IMR-90 (cell line): ENCODE measurements around the gene ZNF385B. TPM values are rescaled to one million over a fixed set of nuclear protein-coding genes. Genes with fewer than 3 reads are reported as not detected.

Experiments
- ATAC-seq: fragments of 200-7000 bp; cut with Tn5 transposase; 2 replicates; pipeline ENCODE4 v1.9.1; 2020; ENCODE audit warnings: low read depth, mild to moderate bottlenecking, moderate library complexity
- BruUV-seq: library from RNA; stranded (reverse); fragments of 400-500 nt; replicated peaks from 2 replicates; lab custom pipeline; 2021; lab: Mats Ljungman, UMichigan
- CTCF ChIA-PET: fragments of 300-600 bp; formaldehyde crosslinking; extraction: SDS; loops from one replicate; lab custom pipeline; 2021; ENCODE audit warnings: antibody characterized with exemption; lab: Yijun Ruan, JAX
- POLR2A ChIA-PET: fragments of 300-600 bp; sonication (Branson Sonifier 250); formaldehyde crosslinking; loops from one replicate; lab custom pipeline; 2022; ENCODE audit warnings: antibody characterized with exemption; ENCODE audit not compliant: unreplicated experiment; lab: Charles Lee
- DNase-seq: peaks from one replicate; pipeline ENCODE4 v3.0.0; 2013
- H2AFZ ChIP-seq: replicated peaks from 2 replicates; pipeline ENCODE3; 2013; ENCODE audit warnings: low read length, mild to moderate bottlenecking; ENCODE audit not compliant: poor library complexity
- H2AK5ac ChIP-seq: 2 replicates; pipeline ENCODE4 v1.6.1; 2013; ENCODE audit warnings: low read depth, low read length, inconsistent platforms
- H2AK9ac ChIP-seq: replicated peaks from 2 replicates; pipeline ENCODE3; 2013; ENCODE audit warnings: mild to moderate bottlenecking, low read depth, low read length, moderate library complexity; ENCODE audit not compliant: poor library complexity
- H2BK120ac ChIP-seq: 2 replicates; pipeline ENCODE4 v1.6.1; 2013; ENCODE audit warnings: low read depth, low read length, inconsistent platforms
- H2BK15ac ChIP-seq: 3 replicates; pipeline ENCODE4 v1.6.1; 2013; ENCODE audit warnings: low read depth, low read length, inconsistent platforms
- H2BK20ac ChIP-seq: 2 replicates; pipeline ENCODE4 v1.6.1; 2013; ENCODE audit warnings: low read depth, mild to moderate bottlenecking, inconsistent platforms, low read length, moderate library complexity
- H2BK5ac ChIP-seq: 2 replicates; pipeline ENCODE4 v1.6.1; 2013; ENCODE audit warnings: mild to moderate bottlenecking, low read depth, low read length, inconsistent platforms; ENCODE audit not compliant: poor library complexity, severe bottlenecking
- H3K14ac ChIP-seq: replicated peaks from 2 replicates; pipeline ENCODE4 v1.6.1; 2013; ENCODE audit warnings: low read depth, low read length, inconsistent platforms
- H3K18ac ChIP-seq: 2 replicates; pipeline ENCODE4 v1.6.1; 2013; ENCODE audit warnings: low read depth, low read length, control low read depth
- H3K23ac ChIP-seq: 2 replicates; pipeline ENCODE4 v1.6.1; 2013; ENCODE audit warnings: low read depth, low read length, inconsistent platforms
- H3K27ac ChIP-seq: 2 replicates; pipeline ENCODE4 v1.5.1; 2013; ENCODE audit warnings: mild to moderate bottlenecking, control low read depth, low read length; ENCODE audit not compliant: insufficient read depth
- H3K27me3 ChIP-seq: 2 replicates; pipeline ENCODE4 v1.6.1; 2013; ENCODE audit warnings: low read length; ENCODE audit not compliant: control insufficient read depth, insufficient read depth
- H3K36me3 ChIP-seq: 2 replicates; pipeline ENCODE4 v1.6.1; 2013; ENCODE audit warnings: low read length, mixed read lengths; ENCODE audit not compliant: control insufficient read depth, insufficient read depth
- H3K4ac ChIP-seq: 2 replicates; pipeline ENCODE4 v1.6.1; 2013; ENCODE audit warnings: low read depth, low read length, inconsistent platforms
- H3K4me1 ChIP-seq: 2 replicates; pipeline ENCODE4 v1.6.1; 2013; ENCODE audit warnings: low read length, mixed read lengths; ENCODE audit not compliant: control insufficient read depth, insufficient read depth
- H3K4me2 ChIP-seq: 2 replicates; pipeline ENCODE4 v1.6.1; 2013; ENCODE audit warnings: low read depth, mild to moderate bottlenecking, control low read depth, low read length, moderate library complexity
- H3K4me3 ChIP-seq: 2 replicates; pipeline ENCODE4 v1.5.1; 2013; ENCODE audit warnings: low read depth, mild to moderate bottlenecking, control low read depth, low read length, moderate library complexity; ENCODE audit not compliant: insufficient read depth
- H3K56ac ChIP-seq: 2 replicates; pipeline ENCODE4 v1.6.1; 2013; ENCODE audit warnings: low read length, inconsistent platforms; ENCODE audit not compliant: insufficient read depth; ENCODE audit errors: extremely low read depth
- H3K79me1 ChIP-seq, 2 experiments: 2 replicates each; pipeline ENCODE4 v1.6.1; 2013; ENCODE audit warnings: low read length in 2 of 2, inconsistent platforms in 1 of 2, low read depth in 1 of 2
- H3K9ac ChIP-seq: 2 replicates; pipeline ENCODE4 v1.6.1; 2013; ENCODE audit warnings: low read depth, low read length, control low read depth
- H3K9me1 ChIP-seq: 2 replicates; pipeline ENCODE4 v1.6.1; 2013; ENCODE audit warnings: low read length, inconsistent platforms; ENCODE audit not compliant: insufficient read depth
- H3K9me3 ChIP-seq: 2 replicates; pipeline ENCODE4 v1.6.1; 2013; ENCODE audit warnings: low read length; ENCODE audit not compliant: control insufficient read depth, insufficient read depth
- H4K20me1 ChIP-seq: 2 replicates; pipeline ENCODE4 v1.6.1; 2013; ENCODE audit warnings: low read length, inconsistent platforms; ENCODE audit not compliant: insufficient read depth
- H4K5ac ChIP-seq: 2 replicates; pipeline ENCODE4 v1.6.1; 2013; ENCODE audit warnings: mild to moderate bottlenecking, low read depth, low read length, control low read depth
- H4K8ac ChIP-seq, 2 experiments: 2 replicates each; pipeline ENCODE4 v1.6.1; 2013; ENCODE audit warnings: low read depth in 2 of 2, low read length in 2 of 2, control low read depth in 1 of 2, inconsistent platforms in 1 of 2
- H4K91ac ChIP-seq: 2 replicates; pipeline ENCODE4 v1.6.1; 2013; ENCODE audit warnings: low read depth, low read length, inconsistent platforms; ENCODE audit not compliant: insufficient read depth
- BHLHE40 ChIP-seq: fragments of 150-350 bp; IDR thresholded peaks from 2 replicates; pipeline ENCODE4 v1.6.1; 2016; ENCODE audit warnings: mild to moderate bottlenecking, low read depth, low read length
- CEBPB ChIP-seq: IDR thresholded peaks from 2 replicates; pipeline ENCODE4 v1.6.1; 2012; ENCODE audit warnings: low read depth, low read length, improper control_type of control experiment
- CHD1 ChIP-seq: IDR thresholded peaks from 2 replicates; pipeline ENCODE4 v1.6.1; 2012; ENCODE audit warnings: low read depth, low read length, improper control_type of control experiment
- CTCF ChIP-seq: conservative IDR thresholded peaks from 2 replicates; pipeline ENCODE4 v1.5.1; 2012; ENCODE audit warnings: mild to moderate bottlenecking, low read depth, low read length, improper control_type of control experiment
- FOS ChIP-seq: fragments of 150-350 bp; IDR thresholded peaks from 2 replicates; pipeline ENCODE4 v1.6.1; 2016; ENCODE audit warnings: low read depth, low read length
- MAFK ChIP-seq: IDR thresholded peaks from 2 replicates; pipeline ENCODE4 v1.6.1; 2012; ENCODE audit warnings: low read depth, low read length, improper control_type of control experiment
- MAZ ChIP-seq: IDR thresholded peaks from 2 replicates; pipeline ENCODE4 v1.6.1; 2012; ENCODE audit warnings: low read depth, mild to moderate bottlenecking, low read length, improper control_type of control experiment, moderate library complexity, borderline replicate concordance
- MXI1 ChIP-seq: IDR thresholded peaks from 2 replicates; pipeline ENCODE4 v1.6.1; 2012; ENCODE audit warnings: low read depth, mild to moderate bottlenecking, low read length, moderate library complexity, borderline replicate concordance
- NFE2L2 ChIP-seq: fragments of 150-350 bp; IDR thresholded peaks from 2 replicates; pipeline ENCODE4 v1.6.1; 2016; ENCODE audit warnings: low read depth, mild to moderate bottlenecking, low read length
- POLR2A ChIP-seq: IDR thresholded peaks from 2 replicates; pipeline ENCODE4 v1.6.1; 2012; ENCODE audit warnings: mild to moderate bottlenecking, low read depth, low read length
- RAD21 ChIP-seq: IDR thresholded peaks from 2 replicates; pipeline ENCODE4 v1.6.1; 2012; ENCODE audit warnings: low read length, improper control_type of control experiment
- RCOR1 ChIP-seq: IDR thresholded peaks from 2 replicates; pipeline ENCODE4 v1.6.1; 2012; ENCODE audit warnings: mild to moderate bottlenecking, low read length, improper control_type of control experiment; ENCODE audit not compliant: insufficient replicate concordance
- RFX5 ChIP-seq: IDR thresholded peaks from 2 replicates; pipeline ENCODE4 v1.8.0; 2012; ENCODE audit warnings: low read depth, mild to moderate bottlenecking, low read length, moderate library complexity
- SMC3 ChIP-seq: fragments of 150-350 bp; IDR thresholded peaks from 2 replicates; pipeline ENCODE4 v1.6.1; 2016; ENCODE audit warnings: low read depth, mild to moderate bottlenecking, antibody characterized with exemption, low read length, moderate library complexity
- WGBS, 2 experiments: methylation state at CpG; one replicate each; pipeline versions ENCODE4 v1.1.5 to v1.1.7; 2013; ENCODE audit warnings: missing lambda C conversion rate in 2 of 2; ENCODE audit not compliant: insufficient read length in 1 of 2; ENCODE audit errors: extremely low coverage in 2 of 2; 5-methylcytosine and 5-hydroxymethylcytosine counted together
- dilution Hi-C: fragments of 300-500 bp; cut with HindIII; formaldehyde crosslinking; loops from one replicate; pipeline ENCODE4 v1.14.3; 2018; ENCODE audit warnings: low sequenced_read_pairs; ENCODE audit not compliant: unreplicated experiment
- in situ Hi-C: fragments of 300-500 bp; cut with MboI; formaldehyde crosslinking; loops from 3 replicates; pipeline ENCODE4 v1.14.3; 2019; ENCODE audit warnings: low sequenced_read_pairs, inconsistent platforms, mixed read lengths
- intact Hi-C: fragments of 100-400 bp; cut with micrococcal nuclease; formaldehyde crosslinking; loops from 2 replicates; pipeline ENCODE4 v1.10.0; 2022
- polyA plus RNA-seq, 3 experiments: library from polyadenylated mRNA; depleted of rRNA; stranded (reverse); fragments of >200 nt; gene quantifications; 2 replicates each; pipeline ENCODE4 v1.2.3, GENCODE V29; 2012; ENCODE audit warnings: low replicate concordance in 1 of 3
- total RNA-seq: library from RNA; depleted of rRNA; stranded (reverse); fragments of >200 nt; gene quantifications from 2 replicates; pipeline ENCODE4 v1.2.3, GENCODE V29; 2012
- TF ChIP-seq, protein P1 (sequence below): fragments of 150-350 bp; IDR thresholded peaks from 2 replicates; pipeline ENCODE4 v1.6.1; 2017; ENCODE audit warnings: mild to moderate bottlenecking, antibody characterized with exemption, low read length, low read depth
- TF ChIP-seq, protein P2 (sequence below): fragments of 150-350 bp; IDR thresholded peaks from 2 replicates; pipeline ENCODE4 v1.6.1; 2016; ENCODE audit warnings: low read depth, mild to moderate bottlenecking, low read length, moderate library complexity, borderline replicate concordance

Gene ZNF385B
- total and polyA plus RNA-seq, 2 of the 4 experiments (the other 2 are of a cell fraction) = not detected

GRCh38 chr2:179746981-179747380, 114.4 kb downstream of the ZNF385B start:
- no peak overlapping the region for H3K4me3 ChIP-seq
- no peak overlapping the region for H3K23ac ChIP-seq
- no peak overlapping the region for H3K9ac ChIP-seq
- no peak overlapping the region for H4K91ac ChIP-seq
- H3K27ac ChIP-seq = no peak overlapping the region
- peak; percentile 7 for DNase-seq
- no peak overlapping the region for H2AK5ac ChIP-seq
- H3K9me1 ChIP-seq = no peaks in the 10 kb centered on the region
- POLR2A ChIA-PET = no interaction called here
- peaks cover 2% of the 10 kb centered on the region for H3K4me1 ChIP-seq
- H2BK5ac ChIP-seq = no peak overlapping the region
- H3K79me1 ChIP-seq = no peaks in the 10 kb centered on the region
- no peak overlapping the region for H2BK20ac ChIP-seq
- no peak overlapping the region for H3K14ac ChIP-seq
- no peak for ATAC-seq
- no peaks in the 10 kb centered on the region for H4K20me1 ChIP-seq
- no peak overlapping the region for H3K4ac ChIP-seq
- no CpG with 5 or more reads among the region's 5 CpGs for WGBS, 2 experiments
- H4K5ac ChIP-seq = no peak overlapping the region
- in situ Hi-C loops = no loop called here
- H2BK120ac ChIP-seq = no peak overlapping the region
- H2BK15ac ChIP-seq = no peak overlapping the region
- H3K18ac ChIP-seq = peak overlapping the region; percentile 44; the same call in 1 of the 2 replicates
- no peaks in the 10 kb centered on the region for H3K9me3 ChIP-seq
- TF ChIP-seq, protein P1, sequence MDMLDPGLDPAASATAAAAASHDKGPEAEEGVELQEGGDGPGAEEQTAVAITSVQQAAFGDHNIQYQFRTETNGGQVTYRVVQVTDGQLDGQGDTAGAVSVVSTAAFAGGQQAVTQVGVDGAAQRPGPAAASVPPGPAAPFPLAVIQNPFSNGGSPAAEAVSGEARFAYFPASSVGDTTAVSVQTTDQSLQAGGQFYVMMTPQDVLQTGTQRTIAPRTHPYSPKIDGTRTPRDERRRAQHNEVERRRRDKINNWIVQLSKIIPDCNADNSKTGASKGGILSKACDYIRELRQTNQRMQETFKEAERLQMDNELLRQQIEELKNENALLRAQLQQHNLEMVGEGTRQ = no peak
- no peak for TF ChIP-seq MXI1
- TF ChIP-seq CEBPB = no peak
- TF ChIP-seq RCOR1 = no peak
- TF ChIP-seq POLR2A = no peak
- TF ChIP-seq NFE2L2 = no peak
- TF ChIP-seq FOS = no peak
- no peak for TF ChIP-seq BHLHE40
- no peak for TF ChIP-seq RAD21
- TF ChIP-seq, protein P2, sequence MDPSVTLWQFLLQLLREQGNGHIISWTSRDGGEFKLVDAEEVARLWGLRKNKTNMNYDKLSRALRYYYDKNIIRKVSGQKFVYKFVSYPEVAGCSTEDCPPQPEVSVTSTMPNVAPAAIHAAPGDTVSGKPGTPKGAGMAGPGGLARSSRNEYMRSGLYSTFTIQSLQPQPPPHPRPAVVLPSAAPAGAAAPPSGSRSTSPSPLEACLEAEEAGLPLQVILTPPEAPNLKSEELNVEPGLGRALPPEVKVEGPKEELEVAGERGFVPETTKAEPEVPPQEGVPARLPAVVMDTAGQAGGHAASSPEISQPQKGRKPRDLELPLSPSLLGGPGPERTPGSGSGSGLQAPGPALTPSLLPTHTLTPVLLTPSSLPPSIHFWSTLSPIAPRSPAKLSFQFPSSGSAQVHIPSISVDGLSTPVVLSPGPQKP = no peak
- no peak for TF ChIP-seq SMC3
- no peak for TF ChIP-seq MAFK
- no peak for TF ChIP-seq MAZ
- TF ChIP-seq CHD1 = no peak
- TF ChIP-seq RFX5 = no peak
- no peak for TF ChIP-seq CTCF
- BruUV-seq = no TSS peak
- no peaks in the 10 kb centered on the region for H3K27me3 ChIP-seq
- no peak overlapping the region for H3K4me2 ChIP-seq
- H4K8ac ChIP-seq = no peak overlapping the region
- H2AFZ ChIP-seq = no peak overlapping the region
- CTCF ChIA-PET = no interaction called here
- H3K36me3 ChIP-seq = no peaks in the 10 kb centered on the region
- no peak overlapping the region for H2AK9ac ChIP-seq
- no peak overlapping the region for H3K56ac ChIP-seq
- dilution Hi-C loops = no loop called here
- intact Hi-C loops = loop anchor here (5.0 kb wide), 1 partner anchor 135 kb away; no protein-coding TSS in a partner anchor
